Activated naive CD4-positive, alpha-beta T cell treated with anti-CD3 and anti-CD28 coated beads, Interleukin-2, amount 50 U/mL, for 72 hours (primary cell): ENCODE data around the gene EIF3A. TPM values are rescaled to one million over a fixed set of nuclear protein-coding genes. Genes with fewer than 3 reads are reported as not detected.

Experiments
- ATAC-seq, 2 donors: fragments of 150-1000 bp; cut with Tn5 transposase; 2 replicates each; pipeline ENCODE4 v1.10.0; 2021; ENCODE audit warnings: mild to moderate bottlenecking in 2 of 2, moderate library complexity in 2 of 2
- DNase-seq, 2 donors: peaks; one replicate each; pipeline ENCODE4 v3.0.0; 2021 to 2022; ENCODE audit warnings: low spot score in 2 of 2
- H3K27ac Mint-ChIP-seq, 2 donors: one replicate each; pipeline ENCODE4 v1.8.0; 2022; ENCODE audit warnings: mild to moderate bottlenecking in 2 of 2, mixed read lengths in 2 of 2
- H3K36me3 Mint-ChIP-seq, 2 donors: one replicate each; pipeline ENCODE4 v1.8.0; 2022; ENCODE audit warnings: mixed read lengths in 2 of 2
- H3K9me3 Mint-ChIP-seq, 2 donors: one replicate each; pipeline ENCODE4 v1.8.0; 2022; ENCODE audit warnings: mixed read lengths in 2 of 2
- total RNA-seq, 2 donors: library from RNA; stranded (reverse); gene quantifications; one replicate each; pipeline ENCODE4 v1.2.3, GENCODE V29; 2022

The EIF3A gene
- total RNA-seq, 2 donors from 2014 or later: 125 to 129 TPM

DNA sequence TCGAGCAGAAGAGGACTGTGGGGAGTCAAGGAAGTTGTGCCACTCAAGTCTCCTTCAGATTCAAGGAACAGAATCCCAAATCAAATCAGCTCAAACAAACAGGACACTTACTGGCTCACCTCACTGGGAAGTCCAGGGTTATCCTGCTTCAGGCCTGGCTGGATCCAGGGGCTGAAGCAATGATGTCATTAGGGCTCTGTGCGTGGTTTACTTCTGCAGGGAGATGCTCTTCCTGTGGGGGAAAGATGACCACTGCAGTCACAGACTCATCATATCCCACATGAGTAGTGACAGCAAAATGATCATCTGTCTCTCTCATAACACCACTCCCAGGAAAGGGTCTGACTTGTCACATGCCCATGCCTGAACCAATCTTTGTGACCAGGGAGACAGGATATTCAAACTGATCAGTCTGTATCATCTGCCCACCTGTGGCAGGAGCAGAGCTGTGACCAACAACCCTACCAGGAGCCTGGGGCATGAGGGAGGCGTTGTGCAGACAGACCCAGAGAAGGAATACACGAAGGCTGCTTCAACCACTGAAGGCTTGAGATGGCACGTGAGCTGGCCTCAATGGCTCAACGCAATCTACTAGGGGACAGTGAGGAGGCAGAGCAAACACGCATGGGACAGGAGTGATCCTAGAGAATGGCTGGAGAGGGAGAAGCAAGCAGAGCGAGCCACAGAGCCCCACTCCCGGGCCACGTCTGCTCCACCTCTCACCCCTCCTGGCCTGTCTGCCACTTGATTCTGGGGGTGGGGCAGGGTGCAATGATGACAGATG, 78.7 kb downstream of the EIF3A start:
- Mint-ChIP-seq H3K9me3 (no peaks in the 10 kb centered on the region), H3K36me3 (no peaks in the 10 kb centered on the region), H3K27ac (no peak overlapping the region)
- DNase-seq (no peak), ATAC-seq (no peak)

DNA sequence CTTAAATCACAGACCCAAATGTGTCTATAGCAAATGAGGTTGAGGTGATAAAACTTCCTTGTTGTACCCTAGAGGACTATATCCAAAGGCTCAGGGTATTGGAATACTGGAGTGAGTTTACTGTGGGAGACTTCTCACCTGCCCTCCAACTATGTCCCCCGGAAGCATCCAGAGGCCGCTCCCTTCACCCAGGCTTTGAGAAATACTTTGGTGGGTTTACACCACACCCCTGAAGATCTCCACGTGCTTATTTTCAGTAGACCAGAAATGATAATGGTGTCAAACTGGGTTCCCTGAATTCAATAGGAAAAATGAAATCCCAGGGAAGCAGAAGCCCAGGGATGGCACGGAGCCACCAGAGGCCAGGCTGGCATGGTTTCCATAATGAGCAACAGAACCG, 82.4 kb downstream of the EIF3A start:
- H3K9me3 Mint-ChIP-seq: no peaks in the 10 kb centered on the region
- DNase-seq: no peak
- ATAC-seq: no peak
- no peak overlapping the region for H3K27ac Mint-ChIP-seq
- H3K36me3 Mint-ChIP-seq: no peaks in the 10 kb centered on the region

DNA sequence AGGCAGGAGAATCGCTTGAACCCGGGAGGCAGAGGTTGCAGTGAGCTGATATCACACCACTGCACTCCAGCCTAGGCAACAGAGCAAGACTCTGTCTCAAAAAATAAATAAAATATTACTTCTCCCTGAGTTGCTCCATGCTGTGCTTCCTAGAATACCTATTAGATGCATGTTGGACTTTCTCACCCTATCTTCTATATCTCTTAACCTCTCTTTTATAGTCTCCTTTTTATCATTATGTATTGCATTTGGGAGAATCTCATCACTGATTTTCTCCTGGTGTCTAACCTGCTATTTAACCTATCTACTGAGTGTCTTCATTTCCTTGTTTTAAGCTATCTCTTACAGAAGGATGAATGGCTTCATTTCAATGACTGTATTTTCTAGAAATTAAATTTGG, 83.2 kb downstream of the EIF3A start:
- ATAC-seq (no peak), DNase-seq (no peak)
- H3K27ac Mint-ChIP-seq: no peak overlapping the region
- H3K36me3 Mint-ChIP-seq: no peaks in the 10 kb centered on the region
- no peaks in the 10 kb centered on the region for H3K9me3 Mint-ChIP-seq

DNA sequence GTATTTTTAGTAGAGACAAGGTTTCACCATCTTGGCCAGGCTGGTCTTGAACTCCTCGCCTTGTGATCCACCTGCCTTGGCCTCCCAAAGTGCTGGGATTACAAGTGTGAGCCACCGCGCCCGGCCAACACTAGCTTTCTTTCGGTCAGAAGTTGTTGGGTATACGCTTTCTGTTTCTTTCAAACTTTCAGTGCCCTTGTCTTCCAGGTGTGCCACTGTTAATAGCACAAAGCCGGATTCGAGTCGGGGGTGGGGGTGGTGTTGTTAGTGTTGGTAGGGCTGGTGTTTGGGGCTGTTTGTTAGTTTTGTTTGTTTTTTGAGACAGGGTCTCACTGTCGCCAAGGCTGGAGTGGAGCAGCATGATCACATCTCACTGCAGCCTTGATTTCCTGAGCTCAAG, 84.9 kb downstream of the EIF3A start:
- no peak overlapping the region for H3K27ac Mint-ChIP-seq
- H3K36me3 Mint-ChIP-seq: no peaks in the 10 kb centered on the region
- no peaks in the 10 kb centered on the region for H3K9me3 Mint-ChIP-seq
- DNase-seq: no peak
- ATAC-seq: no peak

DNA sequence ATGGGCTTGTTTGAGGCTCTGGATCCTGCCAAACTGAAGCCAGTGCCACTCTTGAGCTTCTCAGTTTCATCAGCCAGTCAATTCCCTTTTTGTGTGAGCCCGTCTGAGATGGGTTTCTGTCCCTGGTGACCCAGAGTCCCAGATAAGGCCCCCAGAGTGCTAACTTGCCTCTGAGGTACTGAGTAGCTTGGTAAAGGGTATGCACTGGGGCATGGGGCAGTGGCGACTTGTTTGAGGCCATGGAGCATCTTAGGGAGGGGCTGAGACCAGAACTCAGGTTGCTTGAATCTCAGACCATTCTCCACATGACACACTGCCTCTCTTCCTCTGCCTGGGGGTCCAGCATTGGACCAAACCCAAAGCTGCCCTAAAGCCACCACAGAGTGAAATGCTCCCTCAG, 86.3 kb downstream of the EIF3A start:
- H3K36me3 Mint-ChIP-seq: no peaks in the 10 kb centered on the region
- H3K27ac Mint-ChIP-seq: no peak overlapping the region
- no peaks in the 10 kb centered on the region for H3K9me3 Mint-ChIP-seq
- DNase-seq (no peak), ATAC-seq (no peak)

DNA sequence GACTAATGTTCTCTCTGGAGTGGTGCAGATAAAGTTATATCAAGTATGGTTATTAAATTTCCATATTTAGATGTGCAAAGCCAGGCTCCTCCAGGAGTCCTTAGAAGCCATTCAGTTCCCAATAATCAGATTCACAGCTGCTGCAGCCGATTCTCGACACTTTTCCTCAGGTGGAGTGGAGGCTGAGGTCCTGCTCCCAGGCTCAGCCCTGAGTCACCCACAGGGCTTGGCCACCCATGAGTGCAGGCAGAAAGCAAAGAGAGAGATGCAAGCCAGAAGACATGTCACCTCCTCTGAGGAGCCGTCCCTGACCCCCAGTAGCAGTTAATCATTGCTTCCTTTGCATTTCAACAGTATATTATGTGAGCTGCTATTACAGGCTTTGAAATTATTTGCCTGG, 87.4 kb downstream of the EIF3A start:
- H3K27ac Mint-ChIP-seq: no peak overlapping the region
- DNase-seq (no peak), ATAC-seq (no peak)
- H3K36me3 Mint-ChIP-seq: no peaks in the 10 kb centered on the region
- H3K9me3 Mint-ChIP-seq: no peaks in the 10 kb centered on the region

DNA sequence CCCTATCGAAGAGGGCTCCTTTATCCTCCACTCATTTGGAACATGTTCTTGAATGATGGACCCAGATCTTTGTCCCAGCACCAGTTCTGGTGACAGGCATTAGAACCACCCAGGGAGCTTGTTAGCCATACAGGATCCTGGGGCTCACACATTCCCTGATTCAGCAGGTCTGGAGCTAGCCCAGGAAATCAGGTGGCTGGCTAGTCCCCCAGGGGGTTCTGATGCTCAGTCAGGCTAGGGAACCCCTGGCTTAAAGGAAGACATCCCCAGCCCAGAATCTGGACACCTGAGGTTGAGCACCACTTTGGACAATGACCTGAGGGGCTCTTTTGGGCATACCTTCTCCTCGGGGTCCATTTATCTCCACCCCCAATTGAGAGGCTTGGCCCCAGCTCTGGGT, 88.1 kb downstream of the EIF3A start:
- H3K9me3 Mint-ChIP-seq: no peaks in the 10 kb centered on the region
- no peaks in the 10 kb centered on the region for H3K36me3 Mint-ChIP-seq
- H3K27ac Mint-ChIP-seq: no peak overlapping the region
- no peak for DNase-seq
- no peak for ATAC-seq

DNA sequence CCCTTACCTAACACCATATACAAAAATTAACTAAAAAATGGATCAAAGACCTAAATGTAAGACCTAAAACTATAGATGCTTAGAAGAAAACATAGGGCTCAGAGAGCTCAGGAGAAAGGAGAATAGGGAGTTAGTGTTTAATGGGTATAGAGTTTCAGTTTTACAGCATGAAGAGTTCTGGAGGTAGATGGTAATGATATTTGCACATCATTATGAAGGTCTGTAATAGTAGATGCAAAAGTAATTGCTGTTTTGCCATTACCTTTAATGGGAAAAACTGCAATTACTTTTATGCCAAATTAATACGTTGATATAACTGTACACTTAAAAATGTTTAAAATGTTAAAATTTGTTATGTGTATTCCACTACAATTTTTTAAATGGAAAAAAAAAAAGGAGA, 90.3 kb downstream of the EIF3A start:
- Mint-ChIP-seq H3K9me3 (peaks cover 6% of the 10 kb centered on the region in 2 donors), H3K27ac (no peak overlapping the region), H3K36me3 (peaks cover 5 to 6% of the 10 kb centered on the region in 2 donors)
- DNase-seq (no peak), ATAC-seq (no peak)

DNA sequence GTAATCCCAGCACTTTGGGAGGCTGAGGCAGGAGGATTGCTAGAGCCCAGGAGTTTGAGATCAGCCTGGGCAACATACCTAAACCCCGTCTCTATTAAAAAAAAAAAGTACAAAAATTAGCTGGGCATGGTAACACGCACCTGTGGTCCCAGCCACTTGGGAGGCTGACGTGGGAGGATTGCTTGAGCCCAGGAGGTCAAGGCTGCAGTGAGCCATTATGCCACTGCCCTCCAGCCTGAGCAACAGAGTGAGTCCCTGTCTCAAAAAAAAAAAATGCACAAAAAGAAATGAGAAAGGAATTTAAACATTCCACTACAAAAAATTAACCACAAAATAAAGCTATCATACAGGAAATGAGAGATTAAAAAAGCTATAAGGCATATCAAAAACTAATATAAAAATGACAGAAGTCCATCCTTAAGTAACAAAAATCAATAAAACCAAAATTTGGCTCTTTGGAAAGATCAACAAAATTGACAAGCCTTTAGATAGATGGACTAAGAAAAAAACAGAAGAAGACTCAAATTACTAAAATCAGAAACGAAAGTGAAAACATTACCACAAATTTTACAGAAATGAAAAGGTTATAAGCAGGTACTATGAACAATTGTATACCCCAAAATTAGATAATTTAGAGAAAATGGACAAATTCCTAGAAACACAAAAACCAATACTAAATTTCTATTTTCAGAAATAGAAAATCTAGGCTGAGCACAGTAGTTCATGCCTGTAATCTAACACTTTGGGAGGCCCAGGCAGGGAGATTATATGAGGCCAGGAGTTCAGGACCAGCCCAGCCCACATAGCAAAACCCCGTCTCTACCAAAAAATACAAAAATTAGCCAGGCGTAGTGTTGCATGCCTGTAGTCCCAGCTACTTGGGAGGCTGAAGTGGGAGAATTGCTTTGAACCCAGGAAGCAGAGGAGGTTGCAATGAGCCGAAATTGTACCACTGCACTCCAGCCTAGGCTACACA, 93.5 kb downstream of the EIF3A start:
- H3K36me3 Mint-ChIP-seq: peaks cover 18 to 19% of the 10 kb centered on the region in 2 donors
- peak overlapping the region in 1 of 2 donors; percentile 47 for H3K27ac Mint-ChIP-seq
- no peak for DNase-seq
- H3K9me3 Mint-ChIP-seq: peaks cover 12 to 17% of the 10 kb centered on the region in 2 donors
- ATAC-seq: peak in 1 of 2 donors; percentile 83

DNA sequence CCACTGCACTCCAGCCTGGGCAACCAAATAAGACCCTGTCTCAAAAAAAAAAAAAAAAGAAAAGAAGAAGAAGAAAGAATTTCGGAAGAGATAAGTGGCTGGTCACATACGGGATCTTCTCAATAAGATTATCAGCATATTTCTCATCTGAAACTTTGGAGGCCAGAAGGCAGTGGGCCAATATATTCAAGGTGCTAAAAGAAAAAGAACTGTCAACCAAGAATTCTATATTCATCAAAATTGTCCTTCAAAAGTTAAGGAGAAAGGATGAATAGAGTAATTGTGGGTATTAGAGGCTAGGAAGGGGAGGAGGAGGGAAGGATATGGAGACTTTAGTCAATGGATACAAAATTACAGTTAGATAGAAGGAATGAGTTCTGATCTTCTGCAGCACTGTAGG, 95.0 kb downstream of the EIF3A start:
- peaks cover 18 to 19% of the 10 kb centered on the region in 2 donors for H3K36me3 Mint-ChIP-seq
- H3K9me3 Mint-ChIP-seq: peaks cover 12 to 17% of the 10 kb centered on the region in 2 donors
- H3K27ac Mint-ChIP-seq: no peak overlapping the region
- DNase-seq (no peak), ATAC-seq (no peak)

Other genes starting within 250 kb of the EIF3A start
- gene NANOS1, start 51.1 kb downstream of the EIF3A start, total RNA-seq: under 1 TPM in 1 of 2 donors, not detected in 1; 0.14 TPM
- gene DENND10, start 23.3 kb upstream of the EIF3A start, total RNA-seq: 10 to 100 TPM; 10.3 to 23.0 TPM
- gene SFXN4, start 84.9 kb upstream of the EIF3A start, total RNA-seq: 10 to 100 TPM; 36.4 to 40.2 TPM
- 100 to 1,000 TPM; 222 to 246 TPM for gene PRDX3, start 98.0 kb upstream of the EIF3A start, total RNA-seq
- 10 to 100 TPM; 21.2 to 34.5 TPM for gene GRK5, start 126.8 kb upstream of the EIF3A start, total RNA-seq